ENCODE data around the gene C2CD4B. TPM values are rescaled to one million over a fixed set of nuclear protein-coding genes. Genes with fewer than 3 reads are reported as not detected.

The C2CD4B gene, protein sequence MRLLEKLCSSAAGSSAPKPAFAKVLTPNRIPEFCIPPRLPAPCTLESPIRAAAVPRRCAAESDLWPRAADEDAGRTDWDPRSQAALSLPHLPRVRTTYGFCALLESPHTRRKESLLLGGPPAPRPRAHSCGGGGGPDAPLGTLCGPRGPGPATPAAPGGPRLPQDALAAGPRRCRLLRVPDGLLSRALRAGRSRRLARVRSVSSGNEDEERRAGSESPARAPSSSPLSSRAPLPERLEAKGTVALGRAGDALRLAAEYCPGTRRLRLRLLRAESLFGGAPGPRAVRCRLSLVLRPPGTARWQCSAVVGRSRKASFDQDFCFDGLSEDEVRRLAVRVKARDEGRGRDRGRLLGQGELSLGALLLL
- total RNA-seq, result not detected in 2 replicates

GRCh38 chr15:62165104-62165792 lies at the start of gene C2CD4B:
Gene C2CD4B, minus strand, starts transcription at chr15:62165285. Its CDS starts 301 bp downstream, at chr15:62164984.

Other genes starting within 250 kb of the C2CD4B start
- gene VPS13C, start 104.8 kb downstream of the C2CD4B start, total RNA-seq, result 33.7 and 35.0 TPM in 2 replicates
- 0.21 and 0.48 TPM in 2 replicates for gene C2CD4A, start 98.3 kb downstream of the C2CD4B start, total RNA-seq
- 4.5 and 8.4 TPM in 2 replicates for gene TLN2, start 225.3 kb upstream of the C2CD4B start, total RNA-seq